Endothelial cell of umbilical vein (primary cell): ENCODE measurements around the gene BCAS3. TPM values are rescaled to one million over a fixed set of nuclear protein-coding genes. Genes with fewer than 3 reads are reported as not detected.

Source experiments
- BruUV-seq: library from RNA; stranded (reverse); fragments of 400-500 nt; replicated peaks from 2 replicates; lab custom pipeline; 2021; lab: Mats Ljungman, UMichigan
- CTCF ChIA-PET: fragments of 300-600, 350-600 bp; sonication (Branson Sonifier 250); formaldehyde crosslinking; loops from one replicate; lab custom pipeline; 2021; ENCODE audit warnings: antibody characterized with exemption, inconsistent platforms; lab: Charles Lee
- POLR2A ChIA-PET: fragments of 300-600, 350-600 bp; sonication (Branson Sonifier 250); formaldehyde crosslinking; loops from one replicate; lab custom pipeline; 2021; ENCODE audit warnings: antibody characterized with exemption, inconsistent platforms; lab: Charles Lee
- DNase-seq: peaks from one replicate; pipeline ENCODE4 v3.0.0-alpha.2; 2011; ENCODE audit warnings: low read depth, low spot score
- FAIRE-seq: peaks from 2 replicates; lab custom pipeline; 2011; peaks lifted over from hg19 to GRCh38; lab: Jason Lieb, UNC
- H2AFZ ChIP-seq: 2 replicates; pipeline ENCODE4 v1.6.0; 2012; ENCODE audit warnings: low read depth, low read length, control low read depth, inconsistent platforms
- H3K27ac ChIP-seq: 2 replicates; pipeline ENCODE4 v1.5.1; 2011; ENCODE audit warnings: low read depth, mild to moderate bottlenecking, control low read depth, low read length, moderate library complexity; ENCODE audit not compliant: insufficient read depth
- H3K27me3 ChIP-seq, 2 experiments: 2 replicates each; pipeline versions ENCODE4 v1.6.0 to v1.6.1; 2011; ENCODE audit warnings: low read length in 2 of 2, mixed read lengths in 1 of 2; ENCODE audit not compliant: control insufficient read depth in 2 of 2, insufficient read depth in 2 of 2
- H3K36me3 ChIP-seq, 2 experiments: 2 replicates in 1 of 2; 3 replicates in 1 of 2; pipeline ENCODE4 v1.5.1; 2011; ENCODE audit warnings: low read length in 2 of 2, mild to moderate bottlenecking in 1 of 2, moderate library complexity in 1 of 2; ENCODE audit not compliant: control insufficient read depth in 2 of 2, insufficient read depth in 2 of 2; ENCODE audit errors: extremely low read depth in 1 of 2
- H3K4me1 ChIP-seq: 3 replicates; pipeline ENCODE4 v1.5.1; 2011; ENCODE audit warnings: mild to moderate bottlenecking, low read length; ENCODE audit not compliant: control insufficient read depth, insufficient read depth; ENCODE audit errors: extremely low read depth
- H3K4me2 ChIP-seq: 2 replicates; pipeline ENCODE4 v1.6.1; 2011; ENCODE audit warnings: low read length, control low read depth, mixed read lengths; ENCODE audit not compliant: insufficient read depth
- H3K4me3 ChIP-seq, 3 experiments: fragments of 200-600 bp in 1 of 3; sonication (generic), shearing (Covaris generic) in 1 of 3; replicated peaks in 1 of 3; 2 replicates each; pipeline ENCODE4 v1.5.1; 2011 to 2016; ENCODE audit warnings: control low read depth in 3 of 3, low read length in 3 of 3, mild to moderate bottlenecking in 2 of 3, inconsistent platforms in 1 of 3, low read depth in 1 of 3, moderate library complexity in 1 of 3; ENCODE audit not compliant: insufficient read depth in 1 of 3
- H3K79me2 ChIP-seq: 2 replicates; pipeline ENCODE4 v1.6.0; 2012; ENCODE audit warnings: low read length, inconsistent platforms; ENCODE audit not compliant: control insufficient read depth, insufficient read depth
- H3K9ac ChIP-seq: replicated peaks from 2 replicates; pipeline ENCODE3; 2011; ENCODE audit warnings: low read length, control low read depth; ENCODE audit not compliant: insufficient read depth; ENCODE audit errors: extremely low read depth
- H3K9me1 ChIP-seq: replicated peaks from 3 replicates; pipeline ENCODE4 v1.6.0; 2011; ENCODE audit warnings: mild to moderate bottlenecking, low read length; ENCODE audit not compliant: control insufficient read depth, insufficient read depth; ENCODE audit errors: extremely low read depth
- H3K9me3 ChIP-seq: replicated peaks from 2 replicates; pipeline ENCODE4 v1.5.1; 2012; ENCODE audit warnings: low read length, inconsistent platforms; ENCODE audit not compliant: control insufficient read depth, insufficient read depth
- H4K20me1 ChIP-seq: replicated peaks from 2 replicates; pipeline ENCODE3; 2011; ENCODE audit warnings: mild to moderate bottlenecking, low read length; ENCODE audit not compliant: control insufficient read depth, insufficient read depth; ENCODE audit errors: extremely low read depth
- EZH2 ChIP-seq: IDR thresholded peaks from 2 replicates; pipeline ENCODE4 v1.6.1; 2012; ENCODE audit warnings: borderline replicate concordance, low read depth, mild to moderate bottlenecking, moderate library complexity, low read length, inconsistent platforms; ENCODE audit not compliant: severe bottlenecking
- FOS ChIP-seq: IDR thresholded peaks from 2 replicates; pipeline ENCODE4 v1.6.1; 2011; ENCODE audit warnings: mild to moderate bottlenecking, low read length, moderate library complexity, borderline replicate concordance; ENCODE audit not compliant: insufficient read depth
- GATA2 ChIP-seq: IDR thresholded peaks from 2 replicates; pipeline ENCODE4 v1.7.0; 2011; ENCODE audit warnings: low read depth, mild to moderate bottlenecking, moderate library complexity, mixed read lengths, low read length; ENCODE audit not compliant: insufficient read length, insufficient read depth
- JUN ChIP-seq: IDR thresholded peaks from 2 replicates; pipeline ENCODE4 v1.6.1; 2011; ENCODE audit warnings: borderline replicate concordance, low read depth; ENCODE audit not compliant: insufficient read length, insufficient read depth
- MAX ChIP-seq: IDR thresholded peaks from 2 replicates; pipeline ENCODE4 v1.6.1; 2011; ENCODE audit not compliant: insufficient read depth, insufficient read length
- MYC ChIP-seq: IDR thresholded peaks from one replicate; pipeline ENCODE4 v1.6.1; 2011; ENCODE audit warnings: mild to moderate bottlenecking, low read depth, low read length
- POLR2A ChIP-seq: IDR thresholded peaks from 2 replicates; pipeline ENCODE4 v1.6.1; 2012; ENCODE audit warnings: low read depth, mild to moderate bottlenecking, control low read depth, low read length
- POLR2AphosphoS5 ChIP-seq: IDR thresholded peaks from 2 replicates; pipeline ENCODE4 v1.6.1; 2012; ENCODE audit warnings: low read depth, mild to moderate bottlenecking, control low read depth, low read length, moderate library complexity; ENCODE audit not compliant: insufficient read depth
- dilution Hi-C: fragments of 300-500 bp; cut with MboI; formaldehyde crosslinking; loops from one replicate; pipeline ENCODE4 v1.15.0; 2019; ENCODE audit warnings: low sequenced_read_pairs; ENCODE audit not compliant: extremely low pct_ligation_motif_present
- intact Hi-C: fragments of 100-400 bp; cut with micrococcal nuclease; formaldehyde crosslinking; loops from one replicate; pipeline ENCODE4 v1.10.0; 2022
- polyA plus RNA-seq, 4 experiments: library from polyadenylated mRNA; depleted of rRNA in 3 of 4; stranded (reverse) in 3 of 4; unstranded in 1 of 4; fragments of >200 nt; gene quantifications; 2 replicates each; pipeline versions ENCODE4 v1.2.1 to v1.2.3, GENCODE V29; 2011 to 2012; ENCODE audit warnings: missing spikeins in 1 of 4
- total RNA-seq: library from RNA; stranded (reverse); gene quantifications from 2 replicates; pipeline ENCODE4 v1.2.3, GENCODE V29; 2021
- TF ChIP-seq, protein P1 (sequence below), 2 donors: IDR thresholded peaks; 1 replicate in 1 of 2; 2 replicates in 1 of 2; pipeline ENCODE4 v1.5.1; 2011; ENCODE audit warnings: low read length in 2 of 2, mild to moderate bottlenecking in 2 of 2, moderate library complexity in 2 of 2, control low read depth in 1 of 2, inconsistent platforms in 1 of 2, low read depth in 1 of 2; ENCODE audit not compliant: insufficient read depth in 1 of 2; ENCODE audit errors: extremely low read depth in 1 of 2

The BCAS3 gene
- total and polyA plus RNA-seq, 2 donors (not counting 3 experiments of a cell fraction or from before 2014, with no cell fraction given): 8.2 to 16.0 TPM

DNA sequence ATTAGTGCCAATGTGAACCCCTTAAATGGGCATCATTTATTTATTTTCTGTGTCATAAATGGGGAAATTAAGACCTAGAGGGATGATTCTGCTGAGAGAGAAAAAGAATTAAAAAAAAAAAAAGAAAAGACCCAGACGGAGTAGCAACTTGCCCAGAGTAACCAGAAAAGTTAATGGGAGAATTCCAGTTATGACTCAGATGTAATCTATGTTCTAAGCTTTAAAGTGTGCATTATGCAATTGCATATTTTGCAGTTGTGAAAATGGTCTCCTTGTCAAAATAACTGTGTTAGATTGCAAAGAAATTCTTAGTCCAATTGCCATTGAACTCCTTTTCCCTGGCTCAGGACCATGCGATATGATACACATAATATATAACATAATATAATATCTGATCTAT, 683.4 kb downstream of the BCAS3 start:
- Histone ChIP-seq H3K4me2 (no peak overlapping the region), H3K27ac (no peak overlapping the region), H4K20me1 (no peaks in the 10 kb centered on the region), H3K27me3 (peaks cover 4 to 12% of the 10 kb centered on the region in 2 experiments), H3K9ac (no peak overlapping the region), H3K9me3 (no peaks in the 10 kb centered on the region), H3K4me1 (no peaks in the 10 kb centered on the region), H3K79me2 (no peaks in the 10 kb centered on the region), H2AFZ (no peak overlapping the region), H3K4me3 (no peak overlapping the region), H3K9me1 (no peaks in the 10 kb centered on the region), H3K36me3 (no peaks in the 10 kb centered on the region)
- intact Hi-C loops: no loop called here
- TF ChIP-seq MAX (no peak), GATA2 (no peak), MYC (no peak), JUN (no peak), POLR2A (no peak), POLR2AphosphoS5 (no peak), FOS (no peak), EZH2 (no peak)
- TF ChIP-seq, protein P1, sequence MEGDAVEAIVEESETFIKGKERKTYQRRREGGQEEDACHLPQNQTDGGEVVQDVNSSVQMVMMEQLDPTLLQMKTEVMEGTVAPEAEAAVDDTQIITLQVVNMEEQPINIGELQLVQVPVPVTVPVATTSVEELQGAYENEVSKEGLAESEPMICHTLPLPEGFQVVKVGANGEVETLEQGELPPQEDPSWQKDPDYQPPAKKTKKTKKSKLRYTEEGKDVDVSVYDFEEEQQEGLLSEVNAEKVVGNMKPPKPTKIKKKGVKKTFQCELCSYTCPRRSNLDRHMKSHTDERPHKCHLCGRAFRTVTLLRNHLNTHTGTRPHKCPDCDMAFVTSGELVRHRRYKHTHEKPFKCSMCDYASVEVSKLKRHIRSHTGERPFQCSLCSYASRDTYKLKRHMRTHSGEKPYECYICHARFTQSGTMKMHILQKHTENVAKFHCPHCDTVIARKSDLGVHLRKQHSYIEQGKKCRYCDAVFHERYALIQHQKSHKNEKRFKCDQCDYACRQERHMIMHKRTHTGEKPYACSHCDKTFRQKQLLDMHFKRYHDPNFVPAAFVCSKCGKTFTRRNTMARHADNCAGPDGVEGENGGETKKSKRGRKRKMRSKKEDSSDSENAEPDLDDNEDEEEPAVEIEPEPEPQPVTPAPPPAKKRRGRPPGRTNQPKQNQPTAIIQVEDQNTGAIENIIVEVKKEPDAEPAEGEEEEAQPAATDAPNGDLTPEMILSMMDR (IDR thresholded peaks at IDR 0.05; ENCODE audit: extremely low read depth in 1 of 2, insufficient read depth in 1 of 2, low read depth in 1 of 2, low read length in 2 of 2): no peak
- ChIA-PET POLR2A (no interaction called here), CTCF (no interaction called here)
- no TSS peak for BruUV-seq
- FAIRE-seq: no peak
- no peak for DNase-seq
- dilution Hi-C loops: no loop called here
